ENCODE measurements around the gene PRKD2.

- TF ChIP-seq CTCF (conservative IDR thresholded peaks at IDR 0.05 in 1 of 2, IDR thresholded peaks at IDR 0.05 in 1 of 2; ENCODE audit: extremely low read depth in 1 of 2, insufficient read depth in 1 of 2, low read depth in 1 of 2, low read length in 2 of 2) = no peak
- no peak for TF ChIP-seq EZH2 (IDR thresholded peaks at IDR 0.05; ENCODE audit: borderline replicate concordance, low read length)
Observed at GRCh38 chr19:46656541-46656940, 60.4 kb downstream of the PRKD2 start.

Measured in mammary epithelial cell (primary cell).